GM21515 (cell line): Measurements from ENCODE around the gene NEURL3.

Experiments used
- ATAC-seq: cut with Tn5 transposase; IDR thresholded peaks from one replicate; pipeline ENCODE4 v1.9.1; 2021; ENCODE audit not compliant: unreplicated experiment

NEURL3 gene

GRCh38 chr2:96540136-96540535 is 35.0 kb upstream of the NEURL3 start:
- ATAC-seq = no peak

- no peak for ATAC-seq
Measured at GRCh38 chr2:96539215-96539920, 34.2 kb upstream of the NEURL3 start.

GRCh38 chr2:96538487-96539214 is 33.5 kb upstream of the NEURL3 start:
- no peak for ATAC-seq

- ATAC-seq = no peak
Measured at GRCh38 chr2:96537734-96538486, 32.8 kb upstream of the NEURL3 start.

- ATAC-seq = peak; percentile 49
Measured at GRCh38 chr2:96537066-96537733, 32.0 kb upstream of the NEURL3 start.

GRCh38 chr2:96536445-96537065 is 31.4 kb upstream of the NEURL3 start, which contains the start of gene ARID5A:
ARID5A (plus strand) TSS chr2:96536752; CDS start chr2:96536827, 75 bp downstream.
- ATAC-seq = peak; percentile 49

- ATAC-seq = no peak
Measured at GRCh38 chr2:96535331-96535730, 30.2 kb upstream of the NEURL3 start.

GRCh38 chr2:96534701-96535181 is 29.6 kb upstream of the NEURL3 start:
- no peak for ATAC-seq

- ATAC-seq = no peak
Measured at GRCh38 chr2:96534141-96534540, 29.0 kb upstream of the NEURL3 start.

- no peak for ATAC-seq
Measured at GRCh38 chr2:96533292-96534073, 28.3 kb upstream of the NEURL3 start.

- ATAC-seq = no peak
Measured at GRCh38 chr2:96532641-96533291, 27.6 kb upstream of the NEURL3 start.

- ATAC-seq = peak; percentile 22
Measured at GRCh38 chr2:96531872-96532505, 26.8 kb upstream of the NEURL3 start.

GRCh38 chr2:96531366-96531765 is 26.2 kb upstream of the NEURL3 start:
- no peak for ATAC-seq

GRCh38 chr2:96530474-96531357 is 25.6 kb upstream of the NEURL3 start:
- ATAC-seq = no peak

GRCh38 chr2:96530144-96530430 is 24.9 kb upstream of the NEURL3 start:
- no peak for ATAC-seq

- no peak for ATAC-seq
Measured at GRCh38 chr2:96529376-96530143, 24.4 kb upstream of the NEURL3 start.

- ATAC-seq = no peak
Measured at GRCh38 chr2:96528700-96529375, 23.7 kb upstream of the NEURL3 start.
